Right forelimb (tissue), 1 donor: ENCODE data around the gene LRRC7.

Experiments
- DNase-seq: peaks from one replicate; pipeline ENCODE4 v3.0.0-alpha.2; 2018

The LRRC7 gene

DNA sequence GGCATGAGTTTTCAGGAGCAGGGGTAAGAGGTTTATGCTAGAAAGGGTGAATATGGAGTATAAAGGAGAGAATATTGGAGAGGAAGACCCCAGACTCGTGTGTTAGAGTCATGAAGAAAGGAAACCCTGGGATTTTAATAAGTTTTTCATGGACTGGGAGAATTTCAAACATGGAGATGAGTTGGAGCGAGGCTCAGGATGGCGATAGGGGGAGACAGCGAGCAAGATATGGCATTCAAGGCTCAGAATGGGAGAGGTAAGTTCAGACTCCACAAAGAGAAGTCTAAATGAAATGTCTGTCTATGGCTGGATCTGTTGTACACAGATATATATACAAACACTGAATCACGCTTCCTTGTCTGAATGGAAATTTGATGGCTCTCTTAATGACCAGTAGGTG lies 545.1 kb downstream of the LRRC7 start:
- no peak for DNase-seq

DNA sequence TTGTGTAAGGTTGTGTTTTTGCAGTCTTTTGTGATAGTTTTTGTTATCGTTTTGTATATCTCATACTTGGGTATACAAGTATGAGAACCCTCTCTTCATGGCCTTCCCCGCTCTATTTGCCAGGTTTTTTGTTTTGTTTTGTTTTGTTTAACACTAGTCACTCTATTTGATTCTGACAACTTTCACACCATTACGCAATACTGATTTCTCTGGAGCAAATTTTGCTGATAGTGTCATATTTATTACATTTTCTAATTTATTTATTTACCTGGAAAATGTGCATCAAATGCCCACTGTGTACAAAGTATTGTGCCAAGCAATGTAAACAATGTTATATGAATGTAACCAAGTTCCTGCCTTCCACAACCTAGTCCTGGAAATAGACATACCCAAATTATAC lies 547.6 kb downstream of the LRRC7 start:
- DNase-seq = no peak

DNA sequence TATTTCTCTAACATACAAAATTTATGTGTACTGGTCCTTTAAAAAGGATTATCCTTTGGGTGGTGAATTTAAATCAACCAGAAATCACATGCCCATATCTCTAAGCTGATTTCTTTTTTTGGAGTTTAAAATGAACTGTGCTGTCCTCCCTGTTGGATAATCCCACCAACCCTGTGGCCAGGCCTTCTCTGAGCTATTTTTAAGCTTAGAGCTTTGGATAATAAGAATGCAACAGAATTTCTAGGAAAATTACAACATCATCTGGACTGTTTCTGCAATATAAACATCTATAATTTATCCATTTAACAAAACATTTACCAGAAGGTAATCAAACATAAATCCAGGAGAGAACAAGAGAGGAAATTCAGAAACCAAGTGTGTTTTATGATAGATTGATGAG lies 549.3 kb downstream of the LRRC7 start:
- no peak for DNase-seq

DNA sequence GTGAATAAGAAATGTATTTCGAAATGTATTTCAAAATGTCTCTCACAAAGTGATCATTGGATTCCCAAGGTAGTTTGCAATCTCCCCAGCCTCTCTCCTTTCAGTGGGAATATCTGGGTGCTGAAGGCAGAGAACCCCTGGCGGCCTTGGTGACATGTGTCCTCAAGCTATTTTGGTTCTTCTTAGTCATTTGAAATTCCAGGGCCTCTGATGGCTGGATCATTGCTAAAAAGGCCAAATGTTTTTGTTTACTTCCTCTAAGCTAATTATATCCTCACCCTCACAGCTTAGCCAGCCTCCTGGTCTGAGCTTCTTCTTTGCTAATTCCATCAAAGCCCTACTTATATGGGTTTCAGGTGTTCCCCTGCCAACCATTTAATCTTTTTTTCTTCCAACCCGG lies 566.4 kb downstream of the LRRC7 start:
- no peak for DNase-seq

DNA sequence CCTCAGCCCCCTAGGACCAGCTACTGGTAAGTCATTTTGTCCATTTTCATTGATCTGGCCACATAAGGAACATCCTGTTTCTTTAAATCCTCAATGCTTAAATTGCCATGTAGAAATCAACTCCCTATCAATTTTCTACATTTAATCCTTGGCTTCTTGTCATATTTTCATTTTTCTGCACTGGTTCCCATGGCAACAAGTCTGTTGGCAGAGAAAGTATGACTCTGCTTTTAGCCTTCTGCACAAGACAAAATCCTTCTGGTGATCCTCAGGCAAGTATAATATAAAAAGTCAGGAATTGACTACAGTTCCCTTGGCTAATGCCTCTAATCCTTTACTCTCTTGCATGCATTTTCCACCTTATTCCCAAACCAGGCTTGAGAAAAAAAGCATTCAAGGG lies 572.6 kb downstream of the LRRC7 start:
- DNase-seq = peak; percentile 51

DNA sequence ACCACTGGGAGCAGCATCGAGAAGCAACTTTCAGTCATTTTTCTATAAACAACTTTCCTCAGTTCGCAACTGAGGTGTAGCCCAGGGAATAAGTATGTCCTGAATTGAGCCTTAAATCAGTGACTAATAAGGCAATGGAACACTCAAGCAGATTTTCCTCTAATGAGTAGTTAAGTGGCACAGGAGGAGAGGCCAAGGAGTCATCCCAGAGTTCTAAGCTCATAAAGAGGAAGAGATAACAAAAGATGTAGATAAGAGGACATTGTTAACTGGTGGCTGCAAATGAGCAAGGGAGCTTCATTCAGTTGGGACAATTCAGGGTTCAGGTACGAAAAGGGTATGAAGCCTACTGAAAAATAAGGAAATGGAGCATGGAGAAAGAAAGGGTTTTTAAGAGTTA lies 573.2 kb downstream of the LRRC7 start:
- no peak for DNase-seq

DNA sequence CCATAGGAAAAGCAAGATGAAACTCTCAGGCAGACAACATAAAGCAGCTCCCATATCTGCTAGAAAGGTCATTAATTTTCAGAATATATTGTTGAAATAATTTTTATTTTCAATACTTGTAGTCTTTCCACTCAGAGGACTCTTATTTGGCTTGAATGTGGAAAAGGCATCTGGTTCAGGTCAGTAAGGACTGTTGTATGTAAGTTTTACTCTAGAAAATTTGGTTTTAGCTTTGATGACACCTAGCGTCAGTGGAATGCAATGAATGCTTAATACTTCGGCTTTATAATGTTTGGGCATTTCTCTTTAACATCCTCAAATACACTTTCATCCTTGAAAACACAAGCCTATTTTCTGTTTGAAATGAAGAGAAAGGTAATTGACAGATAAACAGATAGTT lies 574.4 kb downstream of the LRRC7 start:
- DNase-seq = no peak

DNA sequence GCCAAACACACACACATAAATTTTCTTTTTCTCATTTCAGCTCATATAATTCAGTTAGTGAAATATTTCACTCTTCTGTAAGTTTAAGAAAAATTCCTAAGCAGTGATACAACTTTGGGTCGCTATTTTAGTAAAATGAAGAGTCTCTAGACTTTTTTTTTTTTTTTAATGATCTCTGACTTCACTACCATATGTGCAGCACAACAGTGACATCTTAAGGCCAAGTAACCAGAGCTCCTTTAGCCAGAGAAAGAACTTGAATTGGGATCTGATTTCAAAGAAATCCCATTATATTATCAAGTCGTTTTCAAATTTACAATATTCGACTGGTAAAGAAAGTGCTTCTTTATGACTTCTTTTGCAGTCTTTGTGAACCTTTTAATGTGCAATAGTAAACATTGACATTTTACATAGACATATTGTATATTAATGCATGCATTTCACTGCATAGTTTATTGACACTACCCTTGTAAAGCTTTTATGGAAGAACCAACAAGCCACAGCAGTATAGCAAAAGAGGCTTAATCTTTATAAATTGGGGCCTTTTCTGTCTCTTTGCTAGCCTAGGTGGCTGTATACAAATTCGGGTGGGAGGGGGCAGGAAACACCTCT lies 575.4 kb downstream of the LRRC7 start:
- no peak for DNase-seq

DNA sequence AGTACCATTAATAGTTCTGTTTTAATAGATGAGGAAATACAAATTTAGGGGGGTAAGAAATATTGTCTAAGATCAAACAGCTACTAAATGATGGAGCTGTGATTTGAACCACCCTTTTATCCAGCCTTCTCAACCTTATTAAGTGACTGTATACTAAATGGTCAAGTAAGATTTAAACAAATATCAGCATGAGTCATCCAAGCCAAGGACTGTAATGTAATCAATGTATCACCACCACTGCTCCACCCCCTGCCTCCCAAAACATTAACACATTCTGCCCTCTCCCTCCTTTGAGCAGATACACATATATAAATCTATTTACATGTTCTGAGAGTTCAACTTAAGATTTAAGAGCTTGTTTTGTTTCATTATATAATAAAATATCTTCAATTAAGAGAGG lies 578.8 kb downstream of the LRRC7 start:
- no peak for DNase-seq

DNA sequence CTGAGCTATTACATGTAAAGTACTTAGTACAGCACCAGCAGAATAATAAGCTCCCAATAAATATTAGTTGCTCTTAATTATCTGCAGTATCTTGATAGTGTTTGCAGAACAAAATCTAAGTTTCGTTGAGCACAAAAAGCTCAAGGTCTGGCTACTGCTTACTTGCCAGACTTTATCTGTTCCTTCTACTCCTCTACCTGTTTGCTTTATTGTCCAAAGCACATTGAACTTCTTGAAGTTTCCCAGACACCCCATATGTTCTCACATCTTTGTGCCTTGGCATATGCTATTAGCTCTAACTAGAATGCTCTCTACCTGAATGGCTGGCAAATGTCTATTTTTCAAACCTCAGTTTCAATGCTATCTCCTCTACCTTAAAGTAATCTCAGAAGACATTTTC lies 582.7 kb downstream of the LRRC7 start:
- DNase-seq = no peak

DNA sequence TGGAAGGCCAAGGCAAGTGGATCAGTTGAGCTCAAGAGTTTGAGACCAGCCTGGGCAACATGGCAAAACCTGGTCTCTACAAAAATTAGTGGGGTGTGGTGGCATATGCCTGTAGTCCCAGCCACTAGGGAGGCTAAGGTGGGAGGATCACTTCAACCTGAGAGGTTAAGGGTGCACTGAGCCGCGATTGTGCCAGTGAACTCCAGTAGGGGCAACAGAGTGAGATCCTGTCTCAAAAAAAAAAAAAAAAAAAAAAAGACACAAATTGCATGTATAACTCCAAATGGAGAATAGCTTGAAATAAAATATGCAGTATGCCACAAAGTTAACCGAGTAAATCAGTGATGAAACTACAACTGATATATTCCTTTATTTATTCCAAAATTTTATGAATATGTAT lies 586.0 kb downstream of the LRRC7 start:
- no peak for DNase-seq

DNA sequence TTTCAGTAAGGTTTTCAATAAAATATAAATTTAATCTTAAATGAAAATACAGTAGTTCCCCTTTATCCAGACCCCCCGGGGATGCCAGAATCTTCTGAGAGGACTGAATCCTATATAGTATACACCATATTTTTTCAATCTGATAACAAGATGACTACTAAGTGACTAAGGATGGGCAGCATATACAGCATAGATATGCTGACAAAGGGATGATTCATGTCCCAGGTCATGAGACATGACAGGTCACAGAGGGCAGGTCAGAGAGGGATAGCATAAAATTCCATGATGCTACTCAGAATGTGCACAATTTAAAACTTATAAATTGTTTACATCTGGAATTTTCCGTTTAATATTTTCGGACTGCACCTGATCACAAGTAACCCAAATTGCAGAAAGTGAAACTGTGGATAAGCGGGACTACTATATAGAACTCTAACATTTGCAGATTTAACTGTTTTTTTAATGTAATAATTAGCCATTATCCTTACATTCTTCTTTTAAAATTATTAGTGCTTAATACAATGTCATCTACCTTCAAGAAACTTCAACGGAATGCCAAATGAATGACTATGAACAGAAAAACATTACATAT lies 588.9 kb downstream of the LRRC7 start:
- no peak for DNase-seq

DNA sequence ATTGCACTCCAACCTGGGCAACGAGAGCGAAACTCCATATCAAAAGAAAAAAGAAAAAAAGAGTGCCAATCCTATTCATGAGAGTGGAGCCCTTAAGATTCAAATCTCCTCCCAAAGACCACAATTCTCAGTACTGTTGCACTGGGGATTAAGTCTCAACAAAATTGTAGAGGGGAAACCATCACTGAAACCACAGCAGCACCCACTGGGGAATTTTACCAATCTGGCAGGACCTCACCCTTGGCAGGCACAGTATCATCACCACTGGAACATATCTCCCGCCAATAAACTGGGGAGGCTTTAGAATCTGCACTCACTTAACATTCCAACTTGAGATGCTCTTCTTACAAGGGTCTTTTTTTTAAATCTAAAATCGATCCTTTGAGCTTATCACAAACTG lies 596.6 kb downstream of the LRRC7 start:
- no peak for DNase-seq

DNA sequence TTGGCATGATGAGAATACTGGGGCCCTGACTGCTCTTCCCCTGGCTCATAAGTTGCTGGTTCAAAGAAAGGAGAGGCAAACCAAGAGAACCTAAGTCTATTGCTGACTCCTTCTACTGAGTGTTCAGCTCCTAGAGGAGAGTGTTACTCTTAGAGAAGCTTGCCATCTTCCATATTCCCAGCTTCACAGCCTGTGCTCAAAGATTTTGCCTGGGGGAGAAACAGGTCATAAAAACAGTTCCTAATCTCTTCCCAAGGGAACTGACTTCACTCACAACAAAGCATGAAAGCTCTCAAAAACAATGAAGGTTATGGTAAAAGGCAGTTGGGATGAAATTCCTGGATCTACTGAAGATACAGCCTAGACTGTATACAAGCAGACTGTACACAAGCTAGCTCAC lies 600.6 kb downstream of the LRRC7 start:
- DNase-seq = no peak

DNA sequence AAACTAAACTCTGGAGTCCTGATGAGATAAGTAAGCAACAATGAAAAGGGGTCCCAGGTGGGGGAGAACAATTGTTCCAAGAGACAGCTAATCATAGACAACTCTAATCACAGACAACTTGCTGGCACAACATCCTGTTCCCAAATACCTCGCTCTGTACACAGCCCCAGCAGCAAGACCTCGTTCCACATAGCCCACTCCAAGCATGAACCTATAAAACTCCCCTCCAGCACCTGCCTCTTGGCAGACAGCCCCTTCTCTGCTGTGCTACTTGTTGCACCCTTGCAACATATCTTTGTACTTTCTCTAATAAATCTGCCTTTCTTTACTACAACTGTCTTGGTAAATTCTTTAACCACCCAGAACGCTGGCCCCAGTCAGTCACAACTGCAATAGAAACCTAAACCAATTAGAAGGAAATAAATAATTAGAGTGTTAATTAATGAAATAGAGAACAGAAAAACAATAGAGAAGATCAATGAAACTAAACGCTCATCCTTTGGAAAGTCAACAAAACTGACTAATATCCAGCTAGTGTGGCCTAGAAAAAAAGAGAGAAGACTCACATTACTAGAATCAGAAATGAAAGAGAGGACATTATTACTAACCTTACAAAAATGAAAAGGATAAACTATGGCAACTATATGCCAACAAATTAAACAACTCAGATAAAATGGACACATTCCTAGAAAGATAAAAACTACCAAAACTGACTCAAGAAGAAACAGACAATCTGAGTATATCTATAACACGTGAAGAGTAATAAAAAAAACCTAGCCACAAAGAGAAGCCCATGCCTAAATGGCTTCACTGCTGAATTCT lies 601.5 kb downstream of the LRRC7 start:
- no peak for DNase-seq

DNA sequence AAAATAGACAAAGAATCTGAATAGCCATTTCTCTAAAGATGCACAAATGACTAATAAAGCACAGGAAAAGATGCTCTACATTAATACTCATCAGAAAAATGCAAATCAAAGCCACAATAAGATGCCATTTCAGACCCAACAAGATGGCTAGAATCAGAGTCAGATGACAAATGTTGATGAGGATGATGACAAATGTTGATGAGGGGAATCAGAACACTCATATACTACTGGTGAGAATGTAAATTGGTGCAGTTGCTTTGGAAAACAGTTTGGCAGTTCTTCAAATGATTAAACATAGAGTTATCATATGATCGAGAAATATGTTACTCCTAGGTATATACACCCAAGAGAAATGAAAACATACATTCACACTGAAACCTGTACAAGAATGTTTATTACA lies 603.8 kb downstream of the LRRC7 start:
- DNase-seq = no peak
